Ishikawa (cell line): ENCODE data around the gene TOX2.

Experiments used
- EP300 ChIP-seq: IDR thresholded peaks from 2 replicates; pipeline ENCODE4 v1.6.1; 2012; ENCODE audit warnings: borderline replicate concordance
- FOXM1 ChIP-seq: IDR thresholded peaks from 2 replicates; pipeline ENCODE4 v1.6.1; 2012; ENCODE audit warnings: low read depth, borderline replicate concordance
- MAX ChIP-seq: IDR thresholded peaks from 2 replicates; pipeline ENCODE4 v1.6.1; 2012
- TAF1 ChIP-seq: IDR thresholded peaks from 2 replicates; pipeline ENCODE4 v1.6.1; 2012; ENCODE audit warnings: low read depth, mild to moderate bottlenecking
- TCF12 ChIP-seq: IDR thresholded peaks from 2 replicates; pipeline ENCODE4 v1.6.1; 2012; ENCODE audit warnings: low read depth
- TEAD4 ChIP-seq: IDR thresholded peaks from 2 replicates; pipeline ENCODE4 v1.6.1; 2012

GRCh38 chr20:44026647-44027342 lies 112.1 kb downstream of the TOX2 start:
- TF ChIP-seq TAF1 (no peak), EP300 (no peak), MAX (no peak), TCF12 (no peak), TEAD4 (no peak), FOXM1 (no peak)
